A549 (cell line): ENCODE results near the gene DIS3.

Experiments
- CHD2 ChIP-seq: fragments of 150-350 bp; IDR thresholded peaks from 2 replicates; pipeline ENCODE4 v1.6.1; 2014; ENCODE audit warnings: low read length; ENCODE audit not compliant: partially characterized antibody
- EP300 ChIP-seq, 2 experiments: fragments of >200 bp; sonication (Bioruptor Twin); formaldehyde crosslinking; IDR thresholded peaks; 2 replicates in 1 of 2; 3 replicates in 1 of 2; pipeline ENCODE4 v1.6.1; 2016 to 2017
- POLR2A ChIP-seq: IDR thresholded peaks from 2 replicates; pipeline ENCODE4 v1.6.1; 2012; ENCODE audit warnings: mild to moderate bottlenecking, low read length
- RCOR1 ChIP-seq: fragments of 150-350 bp; IDR thresholded peaks from 2 replicates; pipeline ENCODE4 v1.6.1; 2014; ENCODE audit warnings: antibody characterized with exemption, low read length, low read depth
- TF ChIP-seq, protein P1 (sequence below): fragments of >200 bp; sonication (Bioruptor Twin); formaldehyde crosslinking; IDR thresholded peaks from 3 replicates; pipeline ENCODE4 v1.5.1; 2016
- TF ChIP-seq, protein P2 (sequence below): IDR thresholded peaks from 2 replicates; pipeline ENCODE4 v1.6.1; 2012
- TF ChIP-seq, protein P3 (sequence below): fragments of >200 bp; sonication (Bioruptor Twin); formaldehyde crosslinking; IDR thresholded peaks from 2 replicates; pipeline ENCODE4 v1.6.1; 2016

DNA sequence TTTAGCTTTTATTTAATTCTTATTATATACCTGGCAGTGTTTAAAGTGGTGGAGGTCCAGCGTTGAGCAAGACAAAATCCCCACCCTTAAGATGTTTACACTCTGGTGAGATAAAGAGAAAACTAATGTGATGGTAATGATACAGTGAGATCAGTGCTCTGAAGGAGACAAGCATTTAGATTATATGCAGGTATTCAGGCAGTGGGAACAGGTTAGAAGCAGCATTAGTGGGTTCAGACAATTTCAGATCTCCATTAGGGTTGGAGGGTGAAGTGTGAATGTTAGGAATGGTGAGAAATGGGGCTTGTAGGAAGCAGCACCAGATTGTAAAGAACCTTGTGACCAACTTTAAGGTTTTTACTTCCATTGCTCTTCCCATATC lies 39.2 kb upstream of the DIS3 start:
- TF ChIP-seq RCOR1 (no peak), EP300 (IDR thresholded peaks at IDR 0.05) (no peak), POLR2A (no peak), CHD2 (no peak)
- TF ChIP-seq, protein P1, sequence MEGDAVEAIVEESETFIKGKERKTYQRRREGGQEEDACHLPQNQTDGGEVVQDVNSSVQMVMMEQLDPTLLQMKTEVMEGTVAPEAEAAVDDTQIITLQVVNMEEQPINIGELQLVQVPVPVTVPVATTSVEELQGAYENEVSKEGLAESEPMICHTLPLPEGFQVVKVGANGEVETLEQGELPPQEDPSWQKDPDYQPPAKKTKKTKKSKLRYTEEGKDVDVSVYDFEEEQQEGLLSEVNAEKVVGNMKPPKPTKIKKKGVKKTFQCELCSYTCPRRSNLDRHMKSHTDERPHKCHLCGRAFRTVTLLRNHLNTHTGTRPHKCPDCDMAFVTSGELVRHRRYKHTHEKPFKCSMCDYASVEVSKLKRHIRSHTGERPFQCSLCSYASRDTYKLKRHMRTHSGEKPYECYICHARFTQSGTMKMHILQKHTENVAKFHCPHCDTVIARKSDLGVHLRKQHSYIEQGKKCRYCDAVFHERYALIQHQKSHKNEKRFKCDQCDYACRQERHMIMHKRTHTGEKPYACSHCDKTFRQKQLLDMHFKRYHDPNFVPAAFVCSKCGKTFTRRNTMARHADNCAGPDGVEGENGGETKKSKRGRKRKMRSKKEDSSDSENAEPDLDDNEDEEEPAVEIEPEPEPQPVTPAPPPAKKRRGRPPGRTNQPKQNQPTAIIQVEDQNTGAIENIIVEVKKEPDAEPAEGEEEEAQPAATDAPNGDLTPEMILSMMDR = no peak
- TF ChIP-seq, protein P2, sequence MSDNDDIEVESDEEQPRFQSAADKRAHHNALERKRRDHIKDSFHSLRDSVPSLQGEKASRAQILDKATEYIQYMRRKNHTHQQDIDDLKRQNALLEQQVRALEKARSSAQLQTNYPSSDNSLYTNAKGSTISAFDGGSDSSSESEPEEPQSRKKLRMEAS = no peak
- TF ChIP-seq, protein P3, sequence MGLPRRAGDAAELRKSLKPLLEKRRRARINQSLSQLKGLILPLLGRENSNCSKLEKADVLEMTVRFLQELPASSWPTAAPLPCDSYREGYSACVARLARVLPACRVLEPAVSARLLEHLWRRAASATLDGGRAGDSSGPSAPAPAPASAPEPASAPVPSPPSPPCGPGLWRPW = no peak
